Measurements from ENCODE around the gene PYGB.

The PYGB gene

GRCh38 chr20:25302596-25302995 lies 54.7 kb downstream of the PYGB start:
- no peak for DNase-seq (ENCODE audit: low read depth in 2 of 2)
- no peak overlapping the region for H3K4me3 ChIP-seq (replicated peaks in 1 of 2; ENCODE audit: low read depth in 2 of 2, low read length in 2 of 2)
- no peak for TF ChIP-seq CTCF (IDR thresholded peaks at IDR 0.05; ENCODE audit: low read depth, low read length)

GRCh38 chr20:25303292-25304024 lies 55.6 kb downstream of the PYGB start:
- DNase-seq (ENCODE audit: low read depth in 2 of 2): no peak
- TF ChIP-seq CTCF (IDR thresholded peaks at IDR 0.05; ENCODE audit: low read depth, low read length): no peak
- H3K4me3 ChIP-seq (replicated peaks in 1 of 2; ENCODE audit: low read depth in 2 of 2, low read length in 2 of 2): no peak overlapping the region

- no peak for DNase-seq (ENCODE audit: low read depth in 2 of 2)
- H3K4me3 ChIP-seq (replicated peaks in 1 of 2; ENCODE audit: low read depth in 2 of 2, low read length in 2 of 2): no peak overlapping the region
- TF ChIP-seq CTCF (IDR thresholded peaks at IDR 0.05; ENCODE audit: low read depth, low read length): no peak
Observed at GRCh38 chr20:25304025-25304549, 56.2 kb downstream of the PYGB start.

- no peak overlapping the region for H3K4me3 ChIP-seq (replicated peaks in 1 of 2; ENCODE audit: low read depth in 2 of 2, low read length in 2 of 2)
- DNase-seq (ENCODE audit: low read depth in 2 of 2): no peak
- no peak for TF ChIP-seq CTCF (IDR thresholded peaks at IDR 0.05; ENCODE audit: low read depth, low read length)
Observed at GRCh38 chr20:25306991-25307903, 59.4 kb downstream of the PYGB start.

GRCh38 chr20:25308083-25308491 lies 60.2 kb downstream of the PYGB start:
- H3K4me3 ChIP-seq (replicated peaks in 1 of 2; ENCODE audit: low read depth in 2 of 2, low read length in 2 of 2): no peak overlapping the region
- no peak for TF ChIP-seq CTCF (IDR thresholded peaks at IDR 0.05; ENCODE audit: low read depth, low read length)
- DNase-seq (ENCODE audit: low read depth in 2 of 2): no peak

- TF ChIP-seq CTCF (IDR thresholded peaks at IDR 0.05; ENCODE audit: low read depth, low read length): no peak
- no peak overlapping the region for H3K4me3 ChIP-seq (replicated peaks in 1 of 2; ENCODE audit: low read depth in 2 of 2, low read length in 2 of 2)
- peak; percentile 51 to 85 for DNase-seq (ENCODE audit: low read depth in 2 of 2)
Observed at GRCh38 chr20:25308671-25309394, 60.9 kb downstream of the PYGB start.

All from cardiac fibroblast (primary cell).